GM18511 (cell line): Measurements from ENCODE around the gene CECR2.

Experiments used
- ATAC-seq: cut with Tn5 transposase; IDR thresholded peaks from one replicate; pipeline ENCODE4 v1.9.1; 2021; ENCODE audit warnings: mild to moderate bottlenecking, moderate library complexity; ENCODE audit not compliant: unreplicated experiment

Gene CECR2

DNA sequence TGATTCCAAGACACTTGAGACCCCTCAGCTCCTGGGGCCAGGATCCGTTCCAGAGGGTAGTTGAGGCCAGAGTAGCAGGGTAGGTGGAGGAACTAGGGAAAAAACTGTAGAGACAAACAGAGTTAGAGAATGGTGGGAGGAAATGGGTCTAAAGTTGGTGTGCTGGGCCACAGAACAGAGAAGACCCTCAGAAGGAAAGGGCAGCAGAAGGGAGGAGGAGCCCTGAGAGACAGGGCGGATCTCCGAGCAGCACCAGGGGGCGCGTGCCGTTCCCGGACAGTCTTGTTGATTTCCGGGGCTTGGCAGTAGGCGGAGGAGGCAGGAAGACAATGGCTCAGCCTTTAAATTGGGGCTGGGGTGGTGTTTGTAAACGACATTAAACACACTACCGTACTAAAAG, 2.4 kb upstream of the CECR2 start:
- no peak for ATAC-seq

DNA sequence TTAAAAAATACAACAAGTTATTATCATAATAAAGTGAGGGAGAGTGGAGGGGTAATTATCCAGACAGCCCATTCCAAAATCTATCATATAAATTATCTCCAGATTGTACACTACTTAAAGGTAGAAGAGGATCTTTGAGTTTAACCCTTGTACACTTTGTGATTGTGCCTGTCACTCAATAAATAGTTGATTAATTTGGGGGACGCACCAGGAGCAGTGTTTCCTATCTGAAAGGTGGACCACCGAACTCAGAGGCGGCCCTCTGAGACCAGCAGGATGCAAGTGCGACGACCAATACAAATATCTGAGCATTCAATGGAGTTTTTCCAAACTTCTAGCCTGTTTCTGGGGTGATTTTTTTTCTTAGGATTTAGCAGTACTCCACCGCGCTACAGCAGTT, 1.1 kb upstream of the CECR2 start:
- no peak for ATAC-seq

DNA sequence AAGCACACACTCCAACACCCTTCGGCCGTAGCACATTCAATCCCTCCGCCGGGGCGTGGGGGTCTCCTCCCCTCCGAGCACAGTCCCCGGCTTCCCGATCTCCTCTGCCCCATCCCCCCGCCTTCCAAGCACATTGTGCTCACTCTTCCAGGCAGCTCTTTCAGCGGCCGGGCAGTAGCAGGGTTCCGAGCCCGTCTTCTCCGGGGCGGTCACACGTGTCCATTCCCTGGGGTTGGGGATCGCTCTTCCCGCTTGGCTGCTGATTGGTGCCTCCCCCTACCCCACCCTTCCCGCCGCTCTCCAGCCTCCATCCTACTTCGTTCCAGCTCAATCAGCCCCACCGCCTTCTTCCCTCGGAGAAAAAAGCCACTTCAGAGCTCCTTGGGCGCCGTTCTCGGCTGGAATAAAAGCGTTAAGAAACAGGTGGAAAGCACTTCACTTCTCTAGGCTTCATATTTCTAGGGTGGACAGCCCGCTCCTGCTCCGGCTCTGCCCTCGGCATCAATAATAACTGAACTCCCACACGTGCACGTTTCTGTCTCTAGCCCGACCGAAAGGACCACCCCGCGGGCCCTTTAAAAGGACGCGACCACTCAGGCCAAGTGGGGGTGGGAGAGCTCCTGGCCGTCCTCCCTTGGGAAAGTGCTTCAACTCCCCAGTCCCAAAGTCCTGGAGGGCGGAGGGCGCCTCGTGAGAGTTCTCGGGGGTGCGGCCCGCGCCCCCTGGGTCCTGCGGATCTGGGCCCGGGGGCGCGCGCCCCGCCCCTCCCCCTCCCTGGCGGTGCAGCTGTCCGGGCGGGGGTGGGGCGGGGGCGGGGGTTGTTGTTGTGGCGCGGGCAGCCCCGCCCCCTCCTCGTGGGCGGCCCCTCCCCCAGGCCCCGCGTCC, 464 bp upstream of the CECR2 start:
- ATAC-seq = no peak

DNA sequence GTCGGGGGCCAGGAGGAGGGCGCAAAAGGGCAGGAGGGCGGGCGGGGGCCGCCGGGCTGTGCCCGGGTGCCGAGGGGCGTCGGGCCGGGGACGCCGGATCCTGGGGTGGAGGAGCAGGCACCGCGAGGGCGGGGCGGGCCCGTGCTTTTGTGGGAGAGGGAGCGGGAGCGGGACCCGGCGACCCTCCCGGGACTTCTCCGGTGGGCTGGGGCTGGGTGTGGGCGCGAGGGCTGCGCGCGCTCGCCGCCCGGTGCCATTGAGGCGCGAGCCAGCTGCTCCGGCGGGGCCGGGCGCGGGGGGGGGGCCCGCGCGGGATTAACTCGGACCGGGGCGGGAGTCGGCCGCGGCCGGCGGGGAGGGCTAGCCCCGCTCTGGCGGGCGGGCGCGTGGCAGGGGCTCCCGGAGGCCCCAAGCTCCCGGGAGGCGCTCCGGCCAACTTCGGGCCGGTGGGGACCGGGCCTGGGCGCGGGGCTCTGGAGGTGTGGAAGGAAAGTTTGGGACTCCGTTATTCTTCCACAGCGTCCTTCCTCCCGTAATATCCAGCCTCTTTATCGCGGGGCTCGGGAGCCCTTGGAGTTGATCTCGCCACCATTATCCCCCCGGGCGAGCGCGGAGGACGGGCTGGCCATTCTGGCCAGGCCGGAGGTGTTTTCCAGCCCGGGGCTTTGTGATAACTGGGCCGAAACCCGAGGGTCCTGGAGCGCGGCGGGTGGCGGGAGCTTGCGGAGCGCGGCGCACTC, 936 bp downstream of the CECR2 start:
- no peak for ATAC-seq

DNA sequence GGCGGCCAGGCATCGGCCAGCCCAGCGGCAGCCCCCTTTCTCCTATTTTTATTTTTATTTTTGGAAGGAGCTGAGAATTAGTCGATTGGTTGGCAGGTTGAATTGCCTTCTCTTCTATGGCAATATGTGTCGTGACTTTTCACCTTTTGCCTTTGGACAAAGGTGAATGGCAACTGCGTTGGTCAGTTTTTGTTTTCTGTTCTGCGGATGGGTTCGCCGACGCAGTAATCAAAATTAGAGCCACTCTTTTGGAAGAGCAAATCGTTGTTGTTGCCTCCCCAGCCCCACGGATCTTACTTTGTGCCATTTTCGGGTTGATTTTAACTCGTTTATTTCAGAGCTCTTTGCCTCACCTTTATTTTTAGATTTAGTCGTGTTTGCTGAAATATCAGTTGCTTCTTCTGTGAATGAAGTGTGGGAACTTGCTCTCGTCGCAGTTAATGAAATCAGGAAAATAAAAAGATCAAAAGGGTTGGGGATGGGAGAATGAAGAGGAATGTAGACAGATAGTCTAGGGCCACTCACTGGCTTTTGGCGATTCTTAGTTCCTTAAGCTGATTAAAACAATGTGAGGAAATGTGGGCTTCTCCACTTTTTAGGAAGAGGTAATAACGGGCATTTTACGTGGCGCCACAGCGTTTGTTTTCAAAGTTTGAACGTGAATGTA, 1.6 kb downstream of the CECR2 start:
- ATAC-seq = no peak

DNA sequence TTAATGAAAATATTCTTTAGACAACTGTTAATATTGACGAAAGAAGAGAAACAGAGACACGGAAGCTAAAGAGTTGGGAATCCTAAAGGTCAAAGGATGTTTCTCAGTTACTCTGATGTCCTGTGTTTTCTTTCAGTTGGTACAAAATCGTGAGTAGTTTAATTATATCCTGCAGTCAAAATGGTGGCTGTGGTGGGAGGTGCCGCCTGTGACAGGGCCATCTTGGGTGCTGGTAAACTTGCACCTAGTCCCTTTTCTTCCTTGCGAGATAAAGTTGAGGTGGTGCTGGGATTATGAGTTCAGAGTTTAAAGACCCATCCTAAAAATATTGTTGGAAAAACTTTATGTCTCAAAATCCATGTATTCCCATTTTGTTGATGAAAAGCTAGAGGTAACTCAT, 2.2 kb downstream of the CECR2 start:
- ATAC-seq = no peak

DNA sequence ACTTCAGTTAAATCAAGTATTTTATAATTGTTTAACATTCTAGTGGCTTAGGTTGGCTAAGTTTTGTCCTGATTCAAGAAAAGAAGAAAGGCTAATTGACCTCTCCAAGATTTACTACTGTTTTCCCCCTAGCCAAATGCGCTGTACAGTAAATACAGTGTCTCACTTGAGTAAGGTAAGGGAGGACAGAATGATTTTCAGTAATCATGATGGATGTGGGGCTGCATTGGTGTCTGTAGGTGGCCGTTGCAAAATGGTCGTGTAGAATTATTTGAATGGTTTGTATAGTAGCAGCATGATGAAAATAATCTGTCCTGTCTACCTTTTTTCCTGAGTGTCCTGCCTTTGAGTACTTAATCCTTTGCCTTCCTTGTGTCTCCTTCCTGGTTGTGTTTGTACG, 4.6 kb downstream of the CECR2 start:
- no peak for ATAC-seq

DNA sequence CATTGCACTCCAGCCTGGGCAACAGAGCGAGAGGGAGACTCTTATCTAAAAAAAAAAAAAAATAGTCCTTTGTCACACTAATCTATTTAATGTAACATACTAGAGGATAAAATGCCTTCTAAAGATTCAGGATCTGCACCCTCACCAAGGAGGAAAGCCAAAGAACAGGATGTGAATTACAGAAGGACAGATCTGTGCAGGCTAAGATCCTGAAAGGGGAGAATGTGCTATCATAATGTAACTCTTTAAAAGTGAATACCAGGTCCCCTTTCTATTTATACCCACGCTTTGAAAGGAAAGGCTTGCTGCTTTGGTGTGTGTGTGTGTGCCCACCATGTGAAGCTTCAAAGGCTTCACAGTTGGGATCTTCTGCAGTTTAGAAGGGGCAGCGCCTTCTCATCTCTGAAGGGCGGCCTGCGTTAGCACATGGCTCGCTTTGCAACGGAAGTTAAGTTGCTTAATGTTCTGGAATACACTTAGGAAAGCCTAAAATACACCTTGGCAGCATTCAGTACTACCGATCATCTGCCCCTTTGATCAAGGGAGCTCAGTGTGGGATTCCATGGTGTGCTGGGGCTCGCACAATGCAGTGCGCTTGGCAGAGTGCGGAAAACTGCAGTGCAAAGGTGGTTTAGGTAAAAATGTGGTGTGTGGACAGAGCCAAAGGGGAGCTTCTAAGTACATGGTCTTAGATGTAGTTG, 6.8 kb downstream of the CECR2 start:
- ATAC-seq = no peak

DNA sequence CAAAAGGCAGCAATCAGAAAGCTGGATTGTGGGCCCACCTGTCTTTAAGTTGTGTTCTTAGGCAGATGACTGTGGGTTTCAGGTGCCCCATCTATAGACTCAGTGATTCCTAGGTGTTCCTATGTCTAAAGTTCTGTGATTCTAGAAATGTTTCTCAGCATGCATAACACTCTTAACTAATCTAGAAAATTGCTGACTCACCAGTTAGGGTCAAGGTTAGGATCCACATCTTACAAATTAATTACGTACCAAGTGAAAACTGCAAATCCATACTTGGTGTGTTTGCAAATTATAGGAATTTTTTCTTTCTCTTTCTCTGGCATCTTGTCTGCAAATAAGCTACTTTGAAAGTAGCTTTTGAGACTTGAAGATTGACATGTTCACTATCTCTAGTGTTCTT, 7.7 kb downstream of the CECR2 start:
- ATAC-seq = no peak

DNA sequence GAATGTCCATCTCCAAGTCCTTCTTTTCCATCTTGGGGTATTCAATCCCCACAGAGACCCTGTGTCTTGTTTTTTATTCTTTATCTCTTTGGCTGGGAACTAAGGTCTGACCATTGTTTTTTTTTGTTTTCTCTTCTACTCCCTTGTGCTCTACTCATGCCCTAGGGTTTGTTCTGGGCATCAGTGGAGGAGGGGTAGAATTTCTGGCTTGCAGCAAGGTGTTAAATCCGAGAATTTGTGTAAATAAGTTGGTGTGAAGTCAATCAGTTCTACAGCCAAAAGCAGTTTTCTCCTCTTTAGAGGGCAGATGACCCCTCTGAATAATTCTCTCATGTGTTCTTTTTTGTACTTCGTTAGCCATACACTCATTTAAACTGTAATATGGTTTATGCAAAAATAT, 10.7 kb downstream of the CECR2 start:
- no peak for ATAC-seq

DNA sequence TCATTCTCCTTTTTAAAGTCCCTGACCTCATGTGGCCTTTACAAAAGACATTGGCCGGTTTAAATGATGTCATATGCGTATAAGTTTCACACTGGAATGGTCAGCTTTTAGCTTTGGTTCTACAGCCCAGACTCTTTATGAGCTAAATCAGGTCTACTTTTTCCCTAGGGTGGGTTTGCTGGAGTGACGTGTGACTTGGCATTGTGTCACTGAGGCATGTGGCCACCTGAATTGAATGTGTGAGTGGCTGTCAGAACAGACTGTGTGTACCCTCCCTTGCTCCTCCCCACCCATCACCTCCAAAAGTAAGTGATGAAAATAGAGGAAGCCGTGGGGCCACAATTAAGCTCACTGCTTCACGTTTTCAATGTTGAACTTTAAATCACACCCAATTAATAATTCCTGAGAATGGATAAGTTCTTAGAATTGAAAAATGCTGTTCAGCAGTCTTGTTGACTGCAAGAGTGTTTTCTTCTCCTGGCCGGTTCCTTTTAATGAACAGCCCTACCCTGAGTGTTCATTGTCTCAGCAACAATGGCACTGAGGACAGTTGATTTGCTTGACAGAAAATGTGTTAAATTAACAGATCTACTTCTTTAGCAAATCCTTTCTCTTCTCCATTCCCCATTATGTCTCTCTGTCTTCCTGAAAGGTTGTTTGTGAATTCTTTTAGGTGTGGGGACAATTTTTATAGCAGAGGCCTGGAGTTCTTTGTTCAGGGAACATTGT, 11.3 kb downstream of the CECR2 start:
- no peak for ATAC-seq

DNA sequence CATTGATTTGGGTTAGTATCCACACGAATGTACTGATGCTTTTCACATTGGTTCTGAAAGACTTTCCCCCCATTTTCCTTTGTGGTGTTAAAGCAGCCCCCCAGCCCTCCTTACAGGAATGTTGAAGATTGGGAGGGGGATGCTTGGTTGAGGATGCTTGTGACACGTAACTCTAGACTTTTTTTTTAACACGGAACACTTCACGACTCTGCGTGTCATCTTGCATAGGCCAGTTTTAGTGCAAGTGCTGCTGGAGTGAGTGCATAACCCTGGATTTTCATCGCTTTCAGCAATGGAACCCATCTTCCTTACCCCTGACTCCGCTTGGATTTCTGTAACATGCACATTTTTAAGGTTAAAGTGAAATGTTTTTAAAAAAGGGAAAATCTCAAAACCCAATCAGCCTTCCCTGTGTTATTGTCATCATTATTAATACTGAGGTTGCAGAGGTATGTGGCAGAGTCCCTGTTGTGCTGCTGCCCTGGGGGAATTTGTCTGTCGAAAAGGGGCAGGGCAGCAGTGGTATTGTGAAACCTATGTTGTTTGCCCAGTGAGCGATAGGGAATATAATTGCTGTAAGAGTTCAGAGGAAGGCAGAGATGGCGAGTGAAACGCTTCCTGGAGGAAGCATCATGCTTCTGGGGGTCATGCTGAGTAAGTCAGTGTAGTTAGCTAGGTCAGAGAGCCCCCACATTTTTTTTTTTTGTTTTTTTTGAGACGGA, 12.1 kb downstream of the CECR2 start:
- no peak for ATAC-seq

DNA sequence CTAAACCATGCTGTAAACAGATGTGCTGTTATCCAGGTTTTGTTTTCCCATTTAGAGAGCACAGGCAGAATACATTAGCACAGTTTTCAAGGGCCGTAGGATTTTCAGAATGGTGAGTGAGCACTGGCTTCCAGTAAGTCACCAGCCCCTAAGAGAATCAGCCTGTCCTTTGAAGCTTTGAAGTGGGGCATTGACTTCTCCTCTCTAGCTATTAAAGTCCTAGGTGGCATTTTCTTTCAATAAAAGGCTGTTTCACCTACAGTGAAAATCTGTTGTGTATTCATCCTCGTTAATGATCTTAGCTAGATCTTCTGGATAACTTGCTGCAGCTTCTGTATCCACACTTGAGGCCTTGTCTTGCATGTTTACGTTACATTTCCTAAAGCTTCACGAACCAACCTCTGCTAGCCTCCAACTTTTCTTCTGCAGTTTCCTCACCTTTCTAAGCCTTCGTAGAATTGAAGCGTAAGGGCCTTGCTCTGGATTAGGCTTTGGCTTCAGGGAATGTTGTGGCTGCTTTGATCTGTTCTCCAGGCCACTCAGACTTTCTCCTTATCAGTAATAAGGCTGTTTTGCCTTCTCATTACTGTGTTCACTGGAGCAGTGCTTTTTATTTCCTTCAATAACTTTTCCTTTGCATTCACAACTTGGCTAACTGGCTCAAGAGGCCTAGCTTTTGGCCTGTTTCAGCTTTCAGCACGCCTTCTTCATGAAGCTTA, 15.5 kb downstream of the CECR2 start:
- ATAC-seq = no peak

DNA sequence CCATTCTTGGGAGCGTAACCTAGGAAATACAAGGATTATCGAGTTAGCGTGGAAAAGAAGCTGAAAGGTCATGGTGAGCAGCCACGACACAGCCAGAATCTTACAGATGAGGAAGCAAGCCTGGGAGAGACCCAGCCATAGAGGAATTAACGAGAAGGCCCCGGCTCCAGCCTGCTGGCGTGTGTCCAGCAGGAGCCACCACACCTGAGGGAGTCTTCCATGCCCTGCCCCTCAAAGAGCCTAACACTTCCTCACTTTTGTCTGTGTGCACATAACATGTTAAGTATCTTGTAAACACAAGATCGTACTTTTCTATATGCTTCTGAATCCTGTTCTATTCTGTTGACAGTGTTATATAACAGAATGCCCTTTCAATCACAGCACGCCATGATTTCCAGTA, 18.1 kb downstream of the CECR2 start:
- no peak for ATAC-seq

DNA sequence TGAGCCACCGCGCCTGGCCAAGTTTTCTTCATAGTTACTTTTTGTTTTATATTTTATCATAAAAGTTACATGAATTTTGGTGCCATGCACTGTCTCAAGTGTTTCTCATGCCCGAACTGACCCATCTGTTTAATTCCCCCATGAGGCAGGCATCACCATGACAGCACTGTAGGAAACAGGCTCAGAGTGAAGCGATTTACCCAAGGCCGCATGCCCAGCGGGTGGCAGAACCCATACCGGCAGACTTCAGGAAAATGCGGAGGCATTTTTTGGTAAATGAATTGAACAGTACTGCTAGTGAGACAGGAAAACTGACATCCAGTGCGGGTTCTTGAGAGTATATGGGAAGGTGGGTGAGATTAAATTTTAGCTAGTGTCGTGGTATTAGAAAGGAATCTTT, 19.0 kb downstream of the CECR2 start:
- no peak for ATAC-seq

DNA sequence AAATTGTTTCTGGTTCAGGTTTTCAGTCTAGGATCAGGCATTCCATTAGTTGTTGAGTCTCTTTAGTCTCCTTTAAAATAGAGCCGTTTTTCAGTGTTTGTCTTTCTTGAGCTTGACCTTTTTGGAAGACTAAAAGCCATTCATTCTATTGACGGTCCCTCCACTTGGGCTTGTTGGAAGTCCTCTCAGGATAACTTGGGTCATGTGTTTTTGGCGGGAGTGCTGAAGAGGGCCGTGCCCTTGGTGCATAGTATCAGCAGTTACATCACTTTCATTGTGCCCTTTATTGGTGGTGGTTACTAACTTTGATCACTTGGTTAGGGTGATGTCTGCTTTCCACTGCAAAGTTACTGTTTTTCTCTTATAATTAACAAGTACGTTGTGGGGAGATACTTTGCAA, 20.8 kb downstream of the CECR2 start:
- ATAC-seq = no peak

DNA sequence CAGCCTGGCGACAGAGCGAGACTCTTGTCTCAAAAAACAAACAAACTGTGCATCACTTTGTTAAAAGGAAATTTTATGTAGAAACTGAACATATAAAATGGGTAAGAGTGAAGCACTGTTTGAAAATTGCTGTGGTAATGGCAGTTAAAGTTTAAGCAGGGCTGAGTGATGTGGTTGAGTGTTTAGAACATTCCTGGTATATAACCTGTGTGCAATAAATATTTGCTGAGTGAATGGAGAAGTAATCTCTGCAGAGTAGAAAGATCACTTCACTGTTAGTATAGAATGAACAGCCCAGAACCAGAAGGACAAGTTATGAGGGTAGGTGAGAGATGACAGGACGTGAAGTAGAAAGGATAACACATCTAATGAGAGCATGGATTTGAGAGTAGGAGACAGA, 27.3 kb downstream of the CECR2 start:
- no peak for ATAC-seq

DNA sequence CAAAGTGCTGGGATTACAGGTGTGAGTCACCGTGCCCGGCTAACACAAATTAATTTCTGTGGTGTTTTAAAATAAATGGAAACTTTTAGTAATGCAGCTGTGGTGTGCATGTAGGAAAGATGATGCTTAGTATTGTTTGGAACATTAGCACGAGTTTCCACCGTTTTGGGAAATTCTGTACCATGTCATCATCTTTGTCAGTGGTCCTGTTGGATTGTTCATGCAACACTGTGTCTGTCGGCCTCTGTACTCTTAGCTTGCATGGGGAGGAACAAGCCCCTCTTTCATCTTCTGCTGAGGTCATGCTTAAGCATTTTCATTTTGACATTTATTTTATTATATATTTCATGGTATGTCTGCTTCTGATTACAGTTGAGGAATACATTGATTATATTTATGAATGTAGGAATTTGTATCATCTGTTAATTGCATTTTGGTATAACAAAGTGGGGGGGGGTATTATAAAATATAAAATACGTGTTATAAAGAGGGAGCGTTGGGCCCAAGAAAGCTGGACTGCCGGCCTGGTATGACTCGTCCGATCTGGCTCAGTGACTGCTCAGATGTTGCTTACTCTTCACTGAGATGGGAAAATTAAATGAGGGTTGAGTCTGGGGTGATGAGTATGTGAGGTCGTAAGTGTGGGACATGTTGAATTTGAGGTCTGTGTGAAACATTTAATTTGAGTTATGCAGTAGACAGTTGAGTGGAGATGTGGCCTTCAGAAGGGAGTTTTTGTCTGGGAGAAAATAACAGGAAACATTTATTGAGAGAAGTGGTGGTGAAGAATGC, 28.7 kb downstream of the CECR2 start:
- ATAC-seq = no peak

DNA sequence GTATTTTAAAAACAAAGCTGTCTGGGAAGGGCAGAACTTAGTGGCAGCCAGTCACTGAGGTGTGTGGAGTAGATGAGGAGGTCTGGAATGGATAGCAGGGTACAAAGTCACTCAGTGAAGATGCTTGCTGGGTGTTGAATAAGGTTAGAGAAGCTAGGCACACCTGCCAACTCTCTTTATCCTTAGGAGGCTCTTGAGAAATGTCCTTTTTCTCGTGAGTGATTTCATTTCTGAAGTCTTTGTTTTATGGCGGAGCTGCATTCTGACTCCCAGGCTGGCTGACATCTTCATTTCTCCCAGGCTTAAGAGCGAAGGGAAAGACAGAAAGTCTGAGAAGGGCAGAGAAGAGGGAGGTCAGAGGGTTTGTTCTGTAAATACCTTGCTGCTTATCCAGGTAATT, 31.0 kb downstream of the CECR2 start:
- no peak for ATAC-seq
